Naive thymus-derived CD8-positive, alpha-beta T cell (primary cell): ENCODE results near the gene GJD2. TPM values are rescaled to one million over a fixed set of nuclear protein-coding genes. Genes with fewer than 3 reads are reported as not detected.
A peak's percentile ranks its signal among the peaks of the same experiment; 100 is the strongest.

Source experiments
- ATAC-seq, 2 donors: fragments of 150-1000 bp; cut with Tn5 transposase in 1 of 2; sonication (Bioruptor Pico), chemical (Tn5 transposase) in 1 of 2; 1 replicate in 1 of 2; 2 replicates in 1 of 2; pipeline ENCODE4 v1.10.0; 2021; ENCODE audit warnings: mild to moderate bottlenecking in 2 of 2, moderate library complexity in 2 of 2
- POLR2A ChIA-PET: fragments of 350-600 bp; sonication (Branson Sonifier 250); formaldehyde crosslinking; loops from one replicate; lab custom pipeline; 2021; ENCODE audit warnings: antibody characterized with exemption; lab: Charles Lee
- DNase-seq, 10 donors: peaks; one replicate each; pipeline versions ENCODE4 v3.0.0 to v3.0.0-alpha.2; 2020 to 2022
- H3K27ac Mint-ChIP-seq, 10 donors: one replicate each; pipeline ENCODE4 v1.8.0; 2020 to 2022; ENCODE audit warnings: mild to moderate bottlenecking in 10 of 10, mixed read lengths in 10 of 10, moderate library complexity in 4 of 10, inconsistent platforms in 1 of 10
- H3K27me3 Mint-ChIP-seq, 5 donors: one replicate each; pipeline ENCODE4 v1.8.0; 2021 to 2022; ENCODE audit warnings: mixed read lengths in 5 of 5
- H3K36me3 Mint-ChIP-seq, 3 donors: one replicate each; pipeline ENCODE4 v1.8.0; 2020 to 2022; ENCODE audit warnings: mixed read lengths in 3 of 3, mild to moderate bottlenecking in 2 of 3, inconsistent platforms in 1 of 3
- H3K4me1 Mint-ChIP-seq, 4 donors: one replicate each; pipeline ENCODE4 v1.8.0; 2021 to 2022; ENCODE audit warnings: mixed read lengths in 4 of 4
- H3K4me3 Mint-ChIP-seq, 10 donors: one replicate each; pipeline ENCODE4 v1.8.0; 2020 to 2022; ENCODE audit warnings: mild to moderate bottlenecking in 10 of 10, mixed read lengths in 10 of 10, moderate library complexity in 6 of 10, inconsistent platforms in 1 of 10
- H3K9me3 Mint-ChIP-seq, 9 donors: one replicate each; pipeline ENCODE4 v1.8.0; 2020 to 2022; ENCODE audit warnings: mixed read lengths in 9 of 9, mild to moderate bottlenecking in 3 of 9, inconsistent platforms in 1 of 9, moderate library complexity in 1 of 9
- polyA plus RNA-seq, 3 donors: library from polyadenylated mRNA; unstranded; fragments of 300-500 nt; fragmentation: Illumina TruSeq; gene quantifications; one replicate each; pipeline ENCODE4 v1.2.3, GENCODE V29; 2021
- total RNA-seq, 8 experiments: library from RNA in 2 of 8; stranded (reverse) in 2 of 8; gene quantifications; one replicate each; pipeline ENCODE4 v1.2.3 and lab custom pipeline; 2021 to 2026

Gene GJD2
- total RNA-seq (not detected), polyA plus RNA-seq (not detected), total RNA-seq (lab: John Stamatoyannopoulos, UW) (0 to 0.09 (median 0) reads per million in 6 experiments)

- H3K27me3 Mint-ChIP-seq, result peaks cover 49 to 90% (median 55%) of the 10 kb centered on the region in 5 donors
- POLR2A ChIA-PET, result no interaction called here
These were observed at the start of gene GJD2 for GRCh38 chr15:34754674-34755418. Gene GJD2, minus strand, starts transcription at chr15:34754998. Its CDS starts 510 bp downstream, at chr15:34754488.

DNA sequence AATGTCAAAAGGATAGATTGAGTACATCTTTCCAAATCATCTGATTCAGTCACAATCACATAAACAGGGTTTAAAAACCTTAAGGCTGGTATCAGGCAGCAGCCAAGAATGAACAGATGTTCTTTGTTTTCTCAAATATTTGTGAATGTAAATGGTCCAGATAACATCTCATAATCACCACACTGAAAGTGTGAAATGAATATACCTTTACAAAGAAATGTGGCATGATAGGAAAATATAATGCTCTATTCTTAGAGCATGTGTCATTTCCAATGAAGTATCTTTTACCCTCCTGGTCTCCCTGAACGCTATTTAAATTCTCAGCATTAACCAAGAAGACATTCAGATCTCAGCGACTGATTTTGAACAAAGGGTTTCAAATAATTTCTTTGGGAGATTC lies 49.3 kb upstream of the GJD2 start:
- DNase-seq, result no peak
- H3K4me1 Mint-ChIP-seq, result no peaks in the 10 kb centered on the region
- H3K9me3 Mint-ChIP-seq, result peaks cover 0 to 16% (median 7%) of the 10 kb centered on the region in 9 donors
- peaks cover 0 to 10% (median 2%) of the 10 kb centered on the region in 3 donors for H3K36me3 Mint-ChIP-seq
- H3K4me3 Mint-ChIP-seq, result no peak overlapping the region
- POLR2A ChIA-PET, result no interaction called here
- H3K27ac Mint-ChIP-seq, result no peak overlapping the region
- peaks cover 8 to 48% (median 20%) of the 10 kb centered on the region in 5 donors for H3K27me3 Mint-ChIP-seq
- no peak for ATAC-seq

More at GRCh38 chr15:34754674-34755418, at the start of gene GJD2:
- peaks cover 0 to 5% (median 0%) of the 10 kb centered on the region in 3 donors for H3K36me3 Mint-ChIP-seq
- ATAC-seq (no peak), DNase-seq (no peak)
- H3K4me1 Mint-ChIP-seq, result peaks cover 3 to 6% (median 6%) of the 10 kb centered on the region in 4 donors
- H3K9me3 Mint-ChIP-seq, result peaks cover 0 to 4% (median 0%) of the 10 kb centered on the region in 9 donors
- H3K27ac Mint-ChIP-seq, result no peak within 1 kb of the TSS
- peak within 1 kb of the TSS in 9 of 10 donors; percentile 24 to 72 (median 57) for H3K4me3 Mint-ChIP-seq

DNA sequence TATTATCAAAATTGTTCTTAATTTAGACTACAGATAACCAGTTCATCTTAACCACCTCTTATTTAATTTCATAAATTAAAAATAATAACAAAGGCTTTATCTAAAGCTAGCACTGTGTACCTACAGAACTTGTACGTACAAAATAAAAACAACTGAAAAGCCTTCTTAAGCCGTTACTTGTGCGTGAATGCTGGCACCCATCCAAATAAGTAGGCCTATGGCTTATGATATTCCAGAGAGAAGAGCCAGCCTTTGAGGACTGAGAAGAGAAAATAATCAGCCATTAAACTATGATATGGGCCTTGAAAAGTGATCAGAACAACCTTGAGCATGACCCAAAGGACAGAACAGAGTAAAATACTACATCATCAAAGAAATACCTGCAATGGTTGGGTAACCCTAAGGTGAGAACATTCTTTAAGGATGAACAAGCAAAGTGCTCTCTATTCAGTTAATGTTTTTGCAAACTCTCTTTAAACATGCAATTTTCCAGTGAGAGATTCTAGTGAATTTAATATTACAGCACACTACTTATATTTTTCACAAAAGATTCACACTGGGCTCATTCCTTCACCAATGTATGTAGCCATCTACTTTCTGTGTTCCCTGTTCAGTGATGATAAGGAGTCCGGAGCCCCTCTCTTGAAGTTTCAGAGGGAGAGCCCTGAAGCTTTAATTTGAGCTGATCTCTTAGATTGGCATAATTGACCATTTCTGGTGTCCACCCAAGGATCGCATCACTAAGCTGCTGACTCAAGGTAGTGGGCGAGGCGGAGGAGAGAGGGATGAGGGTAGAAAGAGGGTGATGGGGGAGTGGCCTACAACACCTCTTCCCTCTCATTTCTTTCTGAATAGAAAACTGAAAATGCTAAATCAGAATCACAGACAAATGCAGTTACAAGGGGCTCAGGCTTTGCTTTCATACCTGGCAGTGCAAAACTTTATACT lies 48.3 kb upstream of the GJD2 start:
- Mint-ChIP-seq H3K27me3 (peaks cover 8 to 44% (median 25%) of the 10 kb centered on the region in 5 donors), H3K27ac (no peak overlapping the region), H3K4me1 (no peaks in the 10 kb centered on the region), H3K36me3 (peaks cover 0 to 10% (median 2%) of the 10 kb centered on the region in 3 donors), H3K4me3 (no peak overlapping the region), H3K9me3 (peaks cover 0 to 16% (median 7%) of the 10 kb centered on the region in 9 donors)
- DNase-seq (no peak), ATAC-seq (no peak)
- POLR2A ChIA-PET, result no interaction called here

GRCh38 chr15:34802371-34802770 lies 47.6 kb upstream of the GJD2 start:
- Mint-ChIP-seq H3K27ac (no peak overlapping the region), H3K4me1 (no peaks in the 10 kb centered on the region)
- POLR2A ChIA-PET, result no interaction called here

GRCh38 chr15:34799149-34800101 lies 44.6 kb upstream of the GJD2 start:
- peak overlapping the region in 1 of 10 donors; percentile 65 for H3K27ac Mint-ChIP-seq
- peaks cover 15 to 67% (median 43%) of the 10 kb centered on the region in 5 donors for H3K27me3 Mint-ChIP-seq
- no peak overlapping the region for H3K4me3 Mint-ChIP-seq
- no peak for DNase-seq
- POLR2A ChIA-PET, result no interaction called here
- peaks cover 0 to 4% (median 2%) of the 10 kb centered on the region in 4 donors for H3K4me1 Mint-ChIP-seq
- peaks cover 0 to 2% (median 0%) of the 10 kb centered on the region in 9 donors for H3K9me3 Mint-ChIP-seq
- no peaks in the 10 kb centered on the region for H3K36me3 Mint-ChIP-seq
- ATAC-seq, result no peak

More at GRCh38 chr15:34802371-34802770, 47.6 kb upstream of the GJD2 start:
- Mint-ChIP-seq H3K9me3 (peaks cover 0 to 12% (median 7%) of the 10 kb centered on the region in 9 donors), H3K4me3 (no peak overlapping the region), H3K27me3 (peaks cover 13 to 49% (median 27%) of the 10 kb centered on the region in 5 donors), H3K36me3 (peaks cover 0 to 10% (median 2%) of the 10 kb centered on the region in 3 donors)
- no peak for ATAC-seq
- DNase-seq, result no peak

DNA sequence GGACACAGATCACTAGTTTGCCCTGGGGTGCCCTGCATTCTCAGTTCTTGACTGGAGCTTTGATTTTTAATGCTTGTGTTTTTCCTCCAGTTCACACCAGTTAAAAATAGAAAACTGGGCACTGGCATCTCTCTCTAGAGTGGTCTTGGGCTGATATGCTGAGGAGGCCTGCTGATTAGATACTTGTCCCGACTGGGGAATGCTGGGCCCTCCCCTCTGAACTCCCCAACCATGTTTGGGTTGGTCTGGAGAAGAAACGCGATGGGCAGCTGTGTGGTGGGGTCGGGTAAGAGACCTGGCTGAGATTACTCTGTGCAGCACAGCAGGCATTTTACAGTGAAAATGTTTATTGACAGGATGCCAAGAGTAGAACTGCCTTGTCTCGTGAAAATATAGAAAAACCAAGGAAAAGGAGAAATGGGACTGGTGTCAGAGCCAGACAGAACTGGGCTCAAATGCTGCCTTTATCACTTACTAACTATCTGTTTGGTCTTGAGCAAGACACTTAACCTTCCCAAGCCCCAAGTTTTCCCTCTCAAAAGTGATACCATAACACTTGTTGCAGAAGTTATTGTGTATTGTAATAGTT lies 42.1 kb upstream of the GJD2 start:
- no peak for DNase-seq
- no peak for ATAC-seq
- Mint-ChIP-seq H3K4me3 (no peak overlapping the region), H3K4me1 (peaks cover 0 to 8% (median 3%) of the 10 kb centered on the region in 4 donors), H3K9me3 (peaks cover 0 to 2% (median 0%) of the 10 kb centered on the region in 9 donors), H3K27ac (no peak overlapping the region), H3K36me3 (no peaks in the 10 kb centered on the region), H3K27me3 (peaks cover 29 to 81% (median 63%) of the 10 kb centered on the region in 5 donors)
- POLR2A ChIA-PET, result no interaction called here

DNA sequence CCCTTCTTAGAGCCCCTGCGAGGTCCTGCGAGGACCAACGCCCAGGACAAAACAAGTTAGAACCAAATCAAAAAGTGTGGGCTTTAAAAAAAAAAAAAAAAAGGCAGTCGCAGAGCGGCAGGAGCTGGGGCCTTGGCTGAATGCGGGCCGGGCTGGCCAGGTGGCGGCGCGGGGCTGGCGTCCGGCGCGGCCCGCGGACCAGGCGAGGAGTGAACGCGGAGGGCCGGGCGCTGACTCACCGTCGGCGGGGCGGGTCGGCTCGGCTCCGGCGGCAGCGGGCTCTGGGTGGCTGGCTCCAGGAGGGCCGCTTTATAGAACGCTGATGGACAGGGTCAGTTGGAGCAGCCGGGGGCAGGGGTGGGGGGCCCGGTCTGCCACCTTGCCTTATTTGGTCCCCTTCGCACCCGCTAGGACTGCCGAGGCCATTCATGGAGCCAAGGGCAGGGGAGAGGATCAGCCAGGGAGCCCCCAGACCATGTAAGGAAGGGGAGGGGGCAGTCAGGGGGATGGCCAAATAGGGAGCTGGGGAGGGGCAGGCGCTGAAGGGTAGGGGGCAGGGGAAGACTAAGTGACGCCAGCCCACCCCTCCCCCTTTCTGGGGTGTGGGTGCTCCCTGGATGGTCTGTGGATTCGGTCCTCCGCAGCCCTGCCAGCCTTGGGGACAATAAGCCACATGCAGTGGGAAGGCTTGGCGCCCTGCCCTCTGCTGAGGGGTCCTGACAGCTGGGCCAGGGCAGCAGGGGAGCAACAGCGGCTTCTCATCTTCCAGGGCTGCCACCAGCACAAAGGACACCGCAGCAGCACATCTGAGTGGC lies 40.7 kb upstream of the GJD2 start, which contains the start of gene ACTC1:
Gene ACTC1, minus strand, starts transcription at position 283 of the 815 bp plus-strand sequence. CDS start 741 bp downstream, outside the sequence.
- Mint-ChIP-seq H3K9me3 (peaks cover 0 to 2% (median 0%) of the 10 kb centered on the region in 9 donors), H3K27me3 (peaks cover 26 to 90% (median 65%) of the 10 kb centered on the region in 5 donors), H3K4me1 (peaks cover 0 to 8% (median 3%) of the 10 kb centered on the region in 4 donors), H3K27ac (no peak within 1 kb of the TSS), H3K36me3 (no peaks in the 10 kb centered on the region), H3K4me3 (no peak within 1 kb of the TSS)
- POLR2A ChIA-PET, result no interaction called here
- ATAC-seq, result no peak
- no peak for DNase-seq

DNA sequence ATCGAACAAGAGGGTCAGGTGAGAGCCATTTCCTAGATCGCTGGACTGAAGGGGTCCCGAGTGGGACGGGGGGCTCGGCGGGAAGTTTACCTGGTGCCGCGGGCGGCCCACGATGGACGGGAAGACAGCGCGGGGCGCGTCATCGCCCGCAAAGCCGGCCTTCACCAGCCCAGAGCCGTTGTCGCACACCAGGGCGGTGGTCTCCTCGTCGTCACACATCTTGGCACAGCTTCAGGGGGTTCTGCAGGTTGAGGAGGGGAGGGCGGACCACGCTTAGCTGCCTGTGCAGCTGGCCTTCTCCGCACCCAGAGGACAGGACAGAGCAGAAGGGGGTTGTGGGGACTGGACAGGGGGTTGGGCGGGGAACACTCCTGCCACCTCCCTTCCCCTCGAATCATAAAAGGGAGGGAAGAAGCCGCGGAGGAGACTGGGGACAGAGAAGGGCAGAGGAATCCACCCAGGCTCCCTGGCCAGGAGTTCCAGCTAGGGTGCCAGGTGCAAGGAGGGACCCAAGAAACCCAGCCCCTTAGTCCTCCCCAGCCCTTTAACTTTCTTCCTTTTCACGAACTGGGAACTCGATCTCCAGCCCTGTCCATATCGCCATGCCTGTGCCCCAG lies 39.9 kb upstream of the GJD2 start:
- DNase-seq, result no peak
- H3K4me3 Mint-ChIP-seq, result no peak overlapping the region
- no peak for ATAC-seq
- POLR2A ChIA-PET, result no interaction called here
- peaks cover 27 to 90% (median 65%) of the 10 kb centered on the region in 5 donors for H3K27me3 Mint-ChIP-seq
- peaks cover 0 to 2% (median 0%) of the 10 kb centered on the region in 9 donors for H3K9me3 Mint-ChIP-seq
- no peak overlapping the region for H3K27ac Mint-ChIP-seq
- no peaks in the 10 kb centered on the region for H3K36me3 Mint-ChIP-seq
- peaks cover 0 to 8% (median 3%) of the 10 kb centered on the region in 4 donors for H3K4me1 Mint-ChIP-seq

- Mint-ChIP-seq H3K9me3 (peaks cover 0 to 2% (median 0%) of the 10 kb centered on the region in 9 donors), H3K27ac (no peak overlapping the region), H3K4me3 (peak overlapping the region in 1 of 10 donors; percentile 41)
These were observed 39.1 kb upstream of the GJD2 start for GRCh38 chr15:34793901-34794300.

DNA sequence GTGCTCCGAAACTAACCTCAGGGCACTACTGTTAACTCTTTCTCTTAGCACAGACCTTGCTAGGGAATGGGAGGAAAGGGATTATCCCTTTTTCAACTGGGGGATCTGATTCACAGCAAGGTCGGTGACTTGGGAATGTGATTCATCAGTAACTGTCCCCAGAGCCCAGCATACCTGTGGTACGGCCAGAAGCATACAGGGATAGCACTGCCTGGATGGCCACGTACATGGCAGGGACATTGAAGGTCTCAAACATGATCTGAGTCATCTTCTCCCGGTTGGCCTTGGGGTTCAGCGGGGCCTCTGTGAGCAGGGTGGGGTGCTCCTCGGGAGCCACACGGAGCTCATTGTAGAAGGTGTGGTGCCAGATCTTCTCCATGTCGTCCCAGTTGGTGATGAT lies 38.3 kb upstream of the GJD2 start:
- H3K4me1 Mint-ChIP-seq, result peaks cover 0 to 8% (median 3%) of the 10 kb centered on the region in 4 donors
- H3K4me3 Mint-ChIP-seq, result no peak overlapping the region
- DNase-seq (no peak), ATAC-seq (no peak)
- peaks cover 26 to 90% (median 63%) of the 10 kb centered on the region in 5 donors for H3K27me3 Mint-ChIP-seq
- H3K27ac Mint-ChIP-seq, result no peak overlapping the region
- POLR2A ChIA-PET, result no interaction called here
- H3K36me3 Mint-ChIP-seq, result no peaks in the 10 kb centered on the region
- H3K9me3 Mint-ChIP-seq, result peaks cover 0 to 2% (median 0%) of the 10 kb centered on the region in 9 donors

More at GRCh38 chr15:34793901-34794300, 39.1 kb upstream of the GJD2 start:
- Mint-ChIP-seq H3K36me3 (no peaks in the 10 kb centered on the region), H3K27me3 (peaks cover 26 to 90% (median 65%) of the 10 kb centered on the region in 5 donors), H3K4me1 (peaks cover 0 to 8% (median 3%) of the 10 kb centered on the region in 4 donors)
- DNase-seq, result no peak
- ATAC-seq, result no peak
- POLR2A ChIA-PET, result no interaction called here
